Effector memory CD8-positive, alpha-beta T cell (primary cell): ENCODE results near the gene SGF29.
A peak's percentile ranks its signal among the peaks of the same experiment; 100 is the strongest.
"Not testable (repeated sequence)": the region's sequence is repeated elsewhere in the genome, so short reads cannot be mapped to it uniquely, and the experiment has no call there.

Experiments used
- ATAC-seq: fragments of 150-1000 bp; cut with Tn5 transposase; replicated peaks from 2 replicates; pipeline ENCODE4 v1.10.0; 2021; ENCODE audit warnings: mild to moderate bottlenecking, moderate library complexity
- DNase-seq, 3 experiments: peaks; one replicate each; pipeline ENCODE4 v3.0.0; 2021
- H3K27ac Mint-ChIP-seq, 2 donors: one replicate each; pipeline ENCODE4 v1.8.0; 2022; ENCODE audit warnings: mild to moderate bottlenecking in 2 of 2, mixed read lengths in 2 of 2, moderate library complexity in 2 of 2
- H3K27me3 Mint-ChIP-seq, 2 donors: one replicate each; pipeline ENCODE4 v1.8.0; 2022; ENCODE audit warnings: mixed read lengths in 2 of 2
- H3K36me3 Mint-ChIP-seq: one replicate; pipeline ENCODE4 v1.8.0; 2022; ENCODE audit warnings: mild to moderate bottlenecking, moderate library complexity, mixed read lengths; ENCODE audit not compliant: insufficient read depth
- H3K4me1 Mint-ChIP-seq, 2 donors: one replicate each; pipeline ENCODE4 v1.8.0; 2022; ENCODE audit warnings: low read depth in 2 of 2, mixed read lengths in 2 of 2
- H3K4me3 Mint-ChIP-seq, 2 donors: one replicate each; pipeline ENCODE4 v1.8.0; 2022; ENCODE audit warnings: mild to moderate bottlenecking in 2 of 2, mixed read lengths in 2 of 2, moderate library complexity in 2 of 2
- H3K9me3 Mint-ChIP-seq, 2 donors: one replicate each; pipeline ENCODE4 v1.8.0; 2022; ENCODE audit warnings: mixed read lengths in 2 of 2

The SGF29 gene

GRCh38 chr16:28599377-28600285, 45.9 kb downstream of the SGF29 start:
- not testable (repeated sequence) for H3K36me3 Mint-ChIP-seq, H3K27me3 Mint-ChIP-seq, H3K4me3 Mint-ChIP-seq, H3K4me1 Mint-ChIP-seq, H3K27ac Mint-ChIP-seq, DNase-seq, H3K9me3 Mint-ChIP-seq
- peak; percentile 99 for ATAC-seq

GRCh38 chr16:28600965-28601364, 47.2 kb downstream of the SGF29 start:
- H3K36me3 Mint-ChIP-seq, ATAC-seq: not testable (repeated sequence)

GRCh38 chr16:28601589-28601988, 47.9 kb downstream of the SGF29 start:
- not testable (repeated sequence) for H3K36me3 Mint-ChIP-seq, H3K27me3 Mint-ChIP-seq, ATAC-seq, H3K4me1 Mint-ChIP-seq, H3K27ac Mint-ChIP-seq, DNase-seq, H3K9me3 Mint-ChIP-seq, H3K4me3 Mint-ChIP-seq

More at GRCh38 chr16:28600965-28601364, 47.2 kb downstream of the SGF29 start:
- not testable (repeated sequence) for H3K27me3 Mint-ChIP-seq, H3K27ac Mint-ChIP-seq, DNase-seq, H3K4me1 Mint-ChIP-seq, H3K9me3 Mint-ChIP-seq, H3K4me3 Mint-ChIP-seq

- H3K4me3 Mint-ChIP-seq, ATAC-seq, H3K9me3 Mint-ChIP-seq: not testable (repeated sequence)
These were observed 48.3 kb downstream of the SGF29 start for GRCh38 chr16:28602062-28602461.

GRCh38 chr16:28602529-28602928, 48.8 kb downstream of the SGF29 start:
- DNase-seq = no peak

More at GRCh38 chr16:28602062-28602461, 48.3 kb downstream of the SGF29 start:
- not testable (repeated sequence) for H3K27me3 Mint-ChIP-seq, DNase-seq, H3K4me1 Mint-ChIP-seq, H3K27ac Mint-ChIP-seq, H3K36me3 Mint-ChIP-seq

GRCh38 chr16:28603381-28604185, 49.9 kb downstream of the SGF29 start:
- H3K27me3 Mint-ChIP-seq = no peaks in the 10 kb centered on the region
- DNase-seq = no peak
- peaks cover 5% of the 10 kb centered on the region for H3K36me3 Mint-ChIP-seq
- peaks cover 0 to 3% of the 10 kb centered on the region in 2 donors for H3K4me1 Mint-ChIP-seq
- ATAC-seq = no peak
- no peak overlapping the region for H3K27ac Mint-ChIP-seq
- no peaks in the 10 kb centered on the region for H3K9me3 Mint-ChIP-seq
- no peak overlapping the region for H3K4me3 Mint-ChIP-seq

More at GRCh38 chr16:28602529-28602928, 48.8 kb downstream of the SGF29 start:
- Mint-ChIP-seq H3K27me3 (no peaks in the 10 kb centered on the region), H3K4me1 (peaks cover 0 to 3% of the 10 kb centered on the region in 2 donors), H3K27ac (no peak overlapping the region), H3K36me3 (peaks cover 5% of the 10 kb centered on the region), H3K9me3 (no peaks in the 10 kb centered on the region), H3K4me3 (no peak overlapping the region)
- ATAC-seq = no peak

- Mint-ChIP-seq H3K36me3 (peaks cover 5% of the 10 kb centered on the region), H3K4me3 (no peak overlapping the region), H3K4me1 (peaks cover 0 to 3% of the 10 kb centered on the region in 2 donors), H3K9me3 (no peaks in the 10 kb centered on the region), H3K27me3 (no peaks in the 10 kb centered on the region), H3K27ac (no peak overlapping the region)
- DNase-seq = no peak
- no peak for ATAC-seq
These were observed 50.5 kb downstream of the SGF29 start for GRCh38 chr16:28604186-28604565.

- peaks cover 5% of the 10 kb centered on the region for H3K36me3 Mint-ChIP-seq
- peaks cover 0 to 8% of the 10 kb centered on the region in 2 donors for H3K4me1 Mint-ChIP-seq
- DNase-seq (no peak), ATAC-seq (no peak)
- H3K4me3 Mint-ChIP-seq = no peak overlapping the region
- H3K27ac Mint-ChIP-seq = no peak overlapping the region
- H3K27me3 Mint-ChIP-seq = no peaks in the 10 kb centered on the region
- no peaks in the 10 kb centered on the region for H3K9me3 Mint-ChIP-seq
These were observed 52.8 kb downstream of the SGF29 start for GRCh38 chr16:28606291-28607115.

- Mint-ChIP-seq H3K27ac (no peak overlapping the region), H3K4me3 (no peak overlapping the region), H3K36me3 (peaks cover 5% of the 10 kb centered on the region), H3K27me3 (no peaks in the 10 kb centered on the region), H3K9me3 (no peaks in the 10 kb centered on the region), H3K4me1 (peaks cover 0 to 7% of the 10 kb centered on the region in 2 donors)
- no peak for DNase-seq
- ATAC-seq = no peak
These were observed 53.5 kb downstream of the SGF29 start for GRCh38 chr16:28607116-28607623.

- not testable (repeated sequence) for H3K27ac Mint-ChIP-seq, H3K27me3 Mint-ChIP-seq, H3K36me3 Mint-ChIP-seq, ATAC-seq, H3K4me3 Mint-ChIP-seq, DNase-seq, H3K9me3 Mint-ChIP-seq, H3K4me1 Mint-ChIP-seq
These were observed 54.2 kb downstream of the SGF29 start for GRCh38 chr16:28607681-28608495.

- not testable (repeated sequence) for ATAC-seq
These were observed 54.7 kb downstream of the SGF29 start for GRCh38 chr16:28608496-28608808.

GRCh38 chr16:28608867-28609596, 55.3 kb downstream of the SGF29 start:
- Mint-ChIP-seq H3K27ac (peak overlapping the region in 1 of 2 donors; percentile 32), H3K4me3 (peak overlapping the region in 1 of 2 donors; percentile 19)
- not testable (repeated sequence) for H3K9me3 Mint-ChIP-seq, H3K27me3 Mint-ChIP-seq, DNase-seq, ATAC-seq, H3K36me3 Mint-ChIP-seq, H3K4me1 Mint-ChIP-seq

More at GRCh38 chr16:28608496-28608808, 54.7 kb downstream of the SGF29 start:
- not testable (repeated sequence) for H3K9me3 Mint-ChIP-seq, H3K36me3 Mint-ChIP-seq, DNase-seq, H3K27ac Mint-ChIP-seq, H3K4me3 Mint-ChIP-seq, H3K27me3 Mint-ChIP-seq, H3K4me1 Mint-ChIP-seq
